GM19035 (cell line): ENCODE data around the gene PVRIG.
A peak's percentile ranks its signal among the peaks of the same experiment; 100 is the strongest.
"Not testable (repeated sequence)": the region's sequence is repeated elsewhere in the genome, so short reads cannot be mapped to it uniquely, and the experiment has no call there.

Experiments used
- ATAC-seq: cut with Tn5 transposase; IDR thresholded peaks from one replicate; pipeline ENCODE4 v1.9.1; 2021; ENCODE audit not compliant: unreplicated experiment

Gene PVRIG

DNA sequence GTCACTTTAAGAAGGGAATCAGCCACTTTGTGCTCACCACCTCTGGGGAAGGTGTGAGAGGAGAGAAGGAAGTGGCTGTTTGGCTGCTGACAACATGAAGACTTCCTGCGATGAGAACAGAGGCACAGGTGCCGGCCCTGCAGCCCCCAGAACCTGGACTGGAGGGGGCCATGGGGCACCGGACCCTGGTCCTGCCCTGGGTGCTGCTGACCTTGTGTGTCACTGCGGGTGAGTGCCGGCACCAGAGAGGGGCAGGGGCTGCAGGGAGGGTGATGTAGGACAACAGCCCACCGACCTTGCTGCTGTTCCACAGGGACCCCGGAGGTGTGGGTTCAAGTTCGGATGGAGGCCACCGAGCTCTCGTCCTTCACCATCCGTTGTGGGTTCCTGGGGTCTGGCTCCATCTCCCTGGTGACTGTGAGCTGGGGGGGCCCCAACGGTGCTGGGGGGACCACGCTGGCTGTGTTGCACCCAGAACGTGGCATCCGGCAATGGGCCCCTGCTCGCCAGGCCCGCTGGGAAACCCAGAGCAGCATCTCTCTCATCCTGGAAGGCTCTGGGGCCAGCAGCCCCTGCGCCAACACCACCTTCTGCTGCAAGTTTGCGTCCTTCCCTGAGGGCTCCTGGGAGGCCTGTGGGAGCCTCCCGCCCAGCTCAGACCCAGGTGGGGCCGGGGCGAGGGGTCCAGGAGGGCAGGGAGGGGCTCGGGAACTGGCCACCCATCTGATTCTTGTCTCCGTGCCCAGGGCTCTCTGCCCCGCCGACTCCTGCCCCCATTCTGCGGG is at the start of gene PVRIG:
Gene PVRIG, plus strand, starts transcription at position 149 of the 785 bp plus-strand sequence. Its CDS starts 22 bp downstream, at position 171.
- ATAC-seq: not testable (repeated sequence)

DNA sequence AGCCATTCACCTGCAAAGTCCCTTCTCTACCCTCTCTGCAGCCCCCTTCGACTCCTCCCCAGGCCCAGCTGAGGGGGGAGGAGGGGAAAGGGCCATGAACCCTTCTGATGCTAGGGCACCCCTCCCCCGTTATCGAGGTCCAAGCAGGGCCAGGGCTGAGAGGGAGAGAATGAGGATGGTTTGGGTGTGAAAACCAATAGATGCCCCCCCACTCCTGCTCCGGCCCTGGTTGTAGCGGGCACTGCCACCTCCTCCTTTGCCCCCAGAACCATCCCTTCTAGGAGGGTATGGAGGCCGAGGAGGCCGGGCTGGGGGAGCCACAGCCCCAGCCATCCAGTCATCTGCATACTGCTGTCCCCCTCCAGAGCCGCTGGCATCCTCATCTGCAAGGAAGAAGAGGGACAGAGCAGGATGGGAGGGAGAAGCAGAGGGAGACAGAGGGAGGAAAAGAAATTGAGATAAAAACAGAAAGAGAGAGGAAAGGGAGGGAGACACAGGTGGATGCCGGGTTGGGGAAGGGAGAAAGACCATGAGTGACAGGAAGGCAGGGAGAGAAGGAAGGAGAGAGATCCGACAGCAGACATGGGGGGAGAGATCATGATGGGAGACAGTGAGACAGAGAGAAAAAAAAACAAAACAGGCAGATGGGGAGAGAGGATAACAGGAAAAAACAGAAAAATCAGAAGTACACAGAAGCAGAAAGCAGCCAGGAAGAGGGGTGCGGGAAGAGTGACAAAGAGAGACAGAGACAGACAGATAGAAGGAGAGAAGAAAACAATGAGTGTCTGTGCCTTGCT is 49.5 kb upstream of the PVRIG start:
- no peak for ATAC-seq

DNA sequence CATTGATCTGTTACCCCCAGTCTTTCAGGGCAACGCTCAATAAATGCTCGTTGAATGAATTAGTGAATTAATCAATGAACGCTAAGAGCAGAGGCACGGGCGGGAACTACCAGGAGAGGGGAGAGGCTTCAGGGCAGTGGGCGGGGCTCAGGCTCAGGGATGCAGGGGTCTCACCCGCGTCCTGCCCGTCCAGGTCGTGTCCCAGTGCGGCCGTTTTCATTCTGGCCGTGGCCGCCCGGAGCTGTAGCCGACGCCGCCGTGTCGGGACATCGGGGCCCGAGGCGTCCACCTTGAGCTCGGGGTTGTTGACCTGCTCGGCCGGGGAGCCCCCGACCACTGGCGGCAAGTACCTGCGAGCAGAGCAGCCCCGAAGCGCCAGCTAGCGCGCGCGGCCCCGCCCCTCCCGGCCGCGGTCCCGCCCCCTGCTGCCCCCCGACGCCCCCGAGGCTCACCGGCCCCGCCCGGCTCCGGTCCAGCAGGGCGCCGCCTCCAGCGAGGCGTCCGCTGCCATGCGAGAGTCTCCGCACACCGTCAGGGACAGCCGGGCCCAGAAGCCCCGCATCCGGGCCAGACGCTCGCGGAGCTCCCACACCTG is 48.6 kb upstream of the PVRIG start:
- ATAC-seq: no peak

DNA sequence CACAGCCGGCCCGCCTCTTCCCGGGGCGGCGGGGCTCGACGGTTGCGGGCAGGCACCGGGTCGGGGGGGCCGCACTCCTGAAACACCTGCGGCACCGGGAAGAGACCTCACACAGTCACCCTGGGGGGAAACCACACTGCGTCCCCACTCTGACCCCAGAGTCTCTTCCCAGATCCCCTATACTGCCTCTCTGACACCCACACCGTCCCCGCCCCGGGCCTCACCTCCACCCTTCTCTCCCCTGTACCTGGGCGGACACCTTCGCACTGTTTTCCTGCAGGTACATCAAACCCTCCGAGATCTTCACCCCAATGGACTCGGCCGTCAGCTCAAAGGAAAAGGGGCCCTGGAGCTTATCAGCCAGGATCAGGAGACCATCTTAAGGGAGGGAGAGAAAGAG is 47.9 kb upstream of the PVRIG start:
- ATAC-seq: no peak

DNA sequence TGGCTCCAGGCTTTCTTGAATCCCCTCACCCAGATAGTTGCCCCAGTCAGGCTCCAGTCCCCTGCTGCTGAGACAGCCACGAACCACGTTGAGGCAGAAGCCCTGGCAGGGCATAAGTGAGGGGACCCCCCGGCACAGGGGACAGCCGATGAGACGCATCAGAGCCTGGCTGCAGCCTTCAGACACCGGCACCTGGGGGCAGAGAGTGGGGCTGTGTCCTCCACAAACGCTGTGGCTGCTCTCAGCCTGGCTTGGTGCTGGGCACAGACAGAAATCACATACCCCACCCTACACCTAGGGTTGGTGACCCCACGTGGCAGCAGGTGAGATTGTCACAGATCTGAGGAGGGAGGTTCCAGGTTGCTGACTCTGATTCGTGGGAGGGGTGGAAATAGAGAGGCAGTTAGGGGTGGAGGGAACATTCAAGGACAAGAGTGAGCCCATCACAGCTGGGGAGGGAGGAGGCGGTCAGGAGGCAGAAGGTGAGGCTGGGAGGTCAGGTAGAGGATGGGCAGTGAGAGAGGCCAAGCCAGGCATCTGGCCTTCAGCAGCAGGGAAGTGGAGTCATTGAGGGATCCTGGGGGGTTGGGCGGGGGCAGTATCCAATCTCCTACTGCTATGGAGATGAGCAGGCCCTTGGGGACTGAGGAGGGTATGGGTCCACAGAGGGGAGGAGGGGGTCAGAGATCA is 45.8 kb upstream of the PVRIG start:
- no peak for ATAC-seq

DNA sequence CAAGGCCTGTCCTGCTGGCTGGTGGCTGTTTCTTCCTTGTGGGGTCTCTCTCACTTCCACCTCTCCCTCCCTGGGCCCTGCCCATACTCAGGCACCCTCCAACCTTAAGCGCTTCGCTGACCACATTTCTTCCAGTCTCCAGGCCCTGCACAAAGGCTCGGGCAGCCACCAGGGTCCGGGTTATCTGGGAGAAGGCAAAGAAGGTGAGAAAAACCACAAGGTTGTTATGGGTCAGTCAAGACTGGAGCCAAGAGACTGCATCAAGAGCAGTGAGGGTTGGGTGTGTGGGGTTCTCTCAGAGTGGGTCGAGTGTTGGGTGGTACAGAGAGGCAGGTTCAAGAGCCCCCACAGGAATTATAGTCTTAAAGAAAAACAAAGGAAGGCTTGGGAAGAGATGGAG is 45.2 kb upstream of the PVRIG start:
- ATAC-seq: no peak

DNA sequence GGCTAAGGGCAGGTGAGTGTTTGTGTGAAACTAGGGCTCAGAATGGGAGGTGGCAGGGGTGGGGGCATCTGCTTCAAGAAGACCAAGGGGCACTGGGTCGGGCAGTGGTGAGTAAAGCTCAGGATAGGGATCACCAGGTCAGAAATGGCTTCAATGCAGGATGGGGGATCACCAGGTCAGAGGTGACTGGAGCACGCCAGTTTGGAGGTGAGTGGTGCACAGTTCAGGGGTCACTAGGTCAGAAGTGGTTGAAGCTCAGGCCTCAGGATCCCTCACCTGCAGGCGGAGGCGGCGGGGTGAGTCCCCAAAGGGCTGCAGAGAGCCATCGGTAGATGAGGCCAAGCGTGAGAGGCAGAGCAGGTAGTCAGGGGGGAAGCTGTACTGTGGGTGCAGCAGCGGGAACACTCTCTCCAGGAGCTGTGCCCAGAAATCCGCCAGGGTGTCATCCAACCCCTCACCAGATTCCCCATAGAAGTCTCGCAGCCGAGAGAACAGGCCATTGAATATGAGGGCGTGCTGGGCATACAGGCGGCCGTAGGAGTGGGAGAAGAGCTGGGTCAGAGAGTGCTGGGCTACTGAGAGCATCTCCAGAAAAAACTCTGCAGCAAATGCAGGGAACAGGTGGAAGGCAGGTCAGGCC is 44.3 kb upstream of the PVRIG start:
- no peak for ATAC-seq

DNA sequence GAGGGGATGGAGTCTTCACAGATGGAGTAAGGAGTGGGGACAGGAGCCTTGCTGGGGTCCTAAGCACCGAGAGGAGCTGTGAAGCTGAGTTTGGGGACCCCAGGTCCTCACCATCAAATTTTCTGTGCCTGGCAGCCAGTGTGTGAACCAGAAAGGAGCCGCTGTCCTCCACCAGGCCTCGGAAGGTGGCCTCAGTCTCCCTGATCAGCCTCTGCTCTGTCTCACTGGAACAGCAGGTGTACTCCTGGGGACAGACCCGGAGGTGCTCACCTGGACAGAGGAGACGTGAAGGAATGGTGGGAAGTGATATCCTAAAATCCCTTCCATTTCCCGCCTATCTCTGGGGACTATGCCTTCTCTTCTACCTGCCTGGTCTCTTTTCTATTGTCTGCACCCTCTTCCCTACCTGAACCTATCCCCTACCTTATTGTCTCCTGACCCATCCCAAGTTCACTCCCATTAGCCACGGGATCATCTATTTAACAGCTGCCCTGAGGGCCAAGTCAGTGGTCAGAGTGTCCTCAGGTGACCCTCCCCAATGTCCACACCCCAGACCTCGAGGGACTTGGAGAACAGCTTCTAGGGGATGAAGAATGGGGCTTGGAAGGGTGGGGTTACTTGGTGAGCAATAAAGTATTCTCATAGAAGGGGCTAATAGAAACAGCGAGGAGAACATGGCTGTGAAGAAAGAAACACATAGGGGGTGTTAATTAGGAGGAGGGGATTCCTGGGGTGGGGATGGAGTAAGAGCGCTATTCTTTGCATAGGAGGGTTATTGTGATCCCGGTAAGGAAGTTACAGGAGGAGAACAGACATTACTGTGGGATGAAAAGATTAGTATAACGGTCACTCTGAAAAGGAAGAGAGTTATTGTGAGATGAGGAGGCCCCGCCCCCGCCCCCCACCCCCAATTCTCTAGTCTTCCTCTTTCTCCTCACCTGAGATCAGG is 43.4 kb upstream of the PVRIG start:
- ATAC-seq: no peak

DNA sequence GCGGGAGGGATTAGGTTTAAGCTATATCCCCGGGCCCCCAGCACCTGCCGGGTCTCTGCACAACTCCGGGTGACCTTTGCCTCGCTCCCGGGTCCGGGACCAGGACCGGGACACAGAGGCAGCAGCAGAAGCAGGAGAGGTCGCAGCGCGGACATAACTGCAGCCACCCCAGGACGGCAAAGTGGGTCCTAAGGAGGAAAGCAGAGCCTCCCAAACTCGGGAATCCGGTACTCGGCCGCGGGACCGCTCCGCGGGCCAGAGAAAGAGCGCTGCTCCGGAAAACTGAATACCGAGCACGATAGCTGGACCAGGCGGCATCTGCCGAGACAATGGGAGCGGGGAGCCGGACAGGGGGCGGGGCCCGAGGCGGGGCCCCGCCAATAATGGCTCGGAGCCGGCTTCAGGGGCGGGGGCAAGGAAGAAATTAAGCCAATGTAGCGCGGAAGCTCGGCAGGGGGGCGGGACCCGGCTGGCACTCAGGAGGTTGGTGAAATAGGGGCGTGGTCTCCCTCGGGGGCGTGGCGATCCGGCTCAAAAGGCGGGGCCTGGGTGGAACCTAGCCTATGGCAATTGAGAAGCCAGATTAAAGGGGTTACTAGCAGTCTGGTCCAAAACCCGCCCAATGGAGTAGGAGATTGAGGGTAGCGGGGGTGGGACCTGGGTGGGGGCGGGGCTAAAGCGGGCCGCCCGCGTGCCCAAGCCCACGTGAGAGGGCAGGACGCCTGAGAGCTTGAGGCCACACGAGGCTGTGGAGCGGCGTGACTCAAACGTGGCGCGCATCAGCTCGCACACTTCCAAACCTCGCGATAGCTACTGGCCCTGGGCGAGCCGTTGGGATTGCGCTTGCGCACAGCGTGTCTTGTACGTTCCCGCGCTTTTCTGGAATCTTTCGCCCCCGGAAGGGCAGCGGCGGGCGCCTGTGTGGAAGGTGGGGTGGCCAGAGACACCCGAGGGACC is 42.4 kb upstream of the PVRIG start, which contains the start of the genes GPC2 and STAG3:
Gene GPC2, minus strand, starts transcription at position 337 of the 957 bp plus-strand sequence. Its CDS starts 182 bp downstream, at position 155.
Gene STAG3, plus strand, starts transcription at position 874 of the 957 bp plus-strand sequence. CDS start 2,639 bp downstream, outside the sequence.
- ATAC-seq: peak; percentile 95

DNA sequence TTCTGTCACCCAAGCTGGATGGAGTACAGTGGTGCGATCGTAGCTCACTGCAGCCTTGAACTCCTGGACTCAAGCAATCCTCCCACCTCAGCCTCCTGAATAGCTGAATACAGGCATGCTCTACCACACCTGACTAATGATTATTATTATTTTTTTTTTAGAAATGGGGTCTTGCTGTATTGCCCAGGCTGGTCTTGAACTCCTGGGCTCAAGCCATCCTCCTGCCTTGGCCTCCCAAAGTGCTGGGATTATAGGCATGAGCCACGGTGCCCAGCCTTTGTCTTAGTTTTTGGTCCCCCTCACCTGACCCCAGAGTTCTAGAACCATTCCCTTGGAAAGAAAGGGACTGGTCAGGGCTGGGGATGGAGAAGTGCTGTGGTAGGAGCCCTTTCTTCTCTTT is 39.7 kb upstream of the PVRIG start:
- ATAC-seq: not testable (repeated sequence)

DNA sequence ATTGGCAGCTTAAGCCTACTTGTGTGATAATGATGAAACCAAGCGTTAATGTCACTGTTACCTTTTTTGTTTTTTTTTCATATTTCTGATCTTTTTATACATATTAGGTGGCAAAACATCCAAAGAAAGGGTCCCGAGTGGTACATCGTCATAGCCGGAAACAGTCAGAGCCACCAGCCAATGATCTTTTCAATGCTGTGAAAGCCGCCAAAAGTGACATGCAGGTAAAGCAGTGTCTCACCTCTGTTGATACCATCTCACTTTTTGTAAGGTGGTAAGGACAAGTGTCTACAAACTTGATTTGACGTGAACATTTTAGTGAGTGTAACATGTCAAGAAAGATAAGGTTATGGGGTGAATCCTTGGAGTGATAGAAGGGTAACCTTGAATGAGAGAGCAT is 37.1 kb upstream of the PVRIG start:
- ATAC-seq: not testable (repeated sequence)

DNA sequence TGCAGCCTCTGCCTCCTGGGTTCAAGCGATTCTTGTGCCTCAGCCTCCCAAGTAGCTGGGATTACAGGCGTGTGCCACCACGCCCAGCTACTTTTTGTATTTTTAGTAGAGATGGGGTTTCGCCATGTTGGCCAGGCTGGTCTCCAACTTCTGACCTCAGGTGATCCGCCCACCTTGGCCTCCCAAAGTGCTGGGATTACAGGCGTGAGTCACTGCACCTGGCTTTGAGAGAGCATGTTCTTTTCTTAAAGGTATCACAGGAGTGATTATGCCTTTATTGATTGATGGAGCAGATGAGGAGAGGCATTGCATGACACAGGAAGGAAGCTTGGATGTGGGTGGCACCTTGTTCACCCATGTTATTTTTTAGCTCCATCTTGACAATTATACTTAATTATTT is 36.7 kb upstream of the PVRIG start:
- not testable (repeated sequence) for ATAC-seq

DNA sequence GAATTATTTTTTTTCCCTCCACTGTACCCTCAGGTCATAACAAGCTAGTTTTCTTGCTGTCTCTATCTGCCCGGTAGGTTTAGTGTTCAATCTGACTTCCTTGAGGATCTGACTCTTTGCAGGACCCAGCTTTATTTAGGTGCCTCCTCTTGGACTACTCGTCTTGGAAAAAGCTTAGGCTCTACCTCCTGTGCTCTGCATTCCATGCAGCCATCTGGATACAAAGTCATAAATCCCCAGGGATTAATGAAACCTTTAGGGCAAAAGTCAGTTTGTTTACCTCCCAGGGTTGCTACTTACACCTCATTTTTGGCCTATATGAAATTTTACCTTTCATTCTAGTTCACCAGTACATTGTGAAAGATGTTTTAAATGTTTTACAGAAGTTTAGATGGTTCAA is 34.0 kb upstream of the PVRIG start:
- ATAC-seq: no peak

DNA sequence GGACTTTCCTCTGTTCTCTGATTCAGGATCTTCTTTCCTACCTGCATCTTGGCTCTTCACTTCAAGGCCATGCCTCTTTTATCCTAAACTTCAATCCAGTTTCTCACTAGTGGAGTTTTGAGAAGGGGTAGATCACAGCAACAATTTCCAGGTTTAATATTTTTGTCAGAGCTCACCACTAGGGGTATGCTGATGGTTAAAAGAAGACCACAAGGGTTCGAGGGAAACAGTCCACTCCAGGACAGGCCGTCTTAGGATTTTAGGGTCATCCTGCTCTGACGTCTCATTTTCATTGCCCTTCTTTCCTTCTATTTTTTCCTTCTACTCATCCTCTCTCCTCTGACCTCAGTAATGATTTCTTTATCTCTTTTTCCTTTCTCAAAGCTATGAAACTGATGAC is 30.7 kb upstream of the PVRIG start:
- ATAC-seq: no peak

DNA sequence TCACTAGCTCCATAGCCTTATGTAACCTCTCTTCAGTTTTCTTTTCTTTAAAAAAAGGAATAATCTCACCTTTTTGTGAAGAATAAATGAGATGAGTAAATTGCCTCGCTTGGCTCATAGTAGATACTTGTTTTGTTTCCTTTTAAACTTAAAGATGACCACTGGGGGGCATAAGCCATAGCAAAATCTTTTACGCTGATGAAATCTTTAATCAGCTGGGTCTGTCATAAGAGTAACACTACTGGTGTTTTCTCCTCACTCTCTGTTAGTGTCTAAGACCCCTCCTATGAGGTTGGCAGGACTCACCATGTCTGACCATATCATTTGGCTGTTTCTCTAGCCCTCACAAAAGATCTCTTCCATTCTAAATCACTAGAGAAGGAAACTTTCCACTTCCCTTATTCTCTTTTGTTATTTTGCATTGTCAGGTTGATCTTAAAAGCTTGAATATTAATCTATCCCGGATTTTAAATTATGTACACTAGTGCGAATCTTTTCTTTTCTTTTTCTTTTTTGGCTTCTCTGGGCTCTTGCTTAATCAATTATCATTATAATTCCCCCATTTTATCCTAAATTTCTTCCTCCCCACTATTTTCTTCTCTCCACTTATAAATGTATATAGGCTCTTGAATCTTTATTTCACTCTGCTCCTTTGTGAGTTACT is 29.6 kb upstream of the PVRIG start:
- ATAC-seq: no peak

DNA sequence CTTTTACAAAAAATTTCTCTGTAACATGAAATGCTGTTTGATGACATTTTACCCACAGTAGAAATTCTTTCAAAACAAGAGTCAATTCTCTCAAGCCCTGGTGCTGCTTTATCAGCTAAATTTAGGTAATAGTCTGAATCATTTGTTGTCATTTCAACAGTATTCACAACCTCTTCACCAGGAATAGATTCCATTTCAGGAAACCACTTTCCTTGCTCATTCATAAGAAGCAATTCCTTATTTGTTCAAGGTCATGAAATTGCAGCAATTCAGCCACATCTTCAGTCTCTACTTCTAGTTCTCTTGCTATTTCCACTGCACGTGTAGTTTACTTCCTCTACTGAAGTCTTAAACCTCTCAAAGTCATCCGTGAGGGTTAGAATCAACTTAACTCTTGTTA is 28.0 kb upstream of the PVRIG start:
- ATAC-seq: no peak

DNA sequence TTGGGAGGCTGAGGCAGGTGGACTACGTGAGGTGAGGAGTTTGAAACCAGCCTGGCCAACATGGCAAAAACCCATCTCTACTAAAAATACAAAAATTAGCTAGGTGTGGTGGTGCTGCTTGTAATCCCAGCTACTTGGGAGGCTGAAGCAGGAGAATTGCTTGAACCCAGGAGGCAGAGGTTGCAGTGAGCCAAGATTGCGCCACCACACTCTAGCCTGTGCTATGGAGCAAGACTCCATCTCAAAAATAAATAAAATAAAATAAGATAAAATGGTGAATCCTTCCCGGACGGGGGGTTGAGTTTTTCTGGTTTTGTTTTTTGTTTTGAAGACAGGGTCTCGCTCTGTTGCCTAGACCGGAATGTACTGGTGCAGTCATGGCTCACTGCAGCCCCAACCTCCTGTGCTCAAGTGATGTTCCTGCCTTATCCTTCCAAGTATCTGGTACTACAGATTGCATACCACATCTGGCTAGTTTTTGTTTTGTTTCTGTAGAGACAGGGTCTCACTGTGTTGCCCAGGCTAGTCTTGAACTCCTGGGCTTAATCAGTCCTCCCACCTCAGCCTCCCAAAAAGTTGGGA is 27.4 kb upstream of the PVRIG start:
- not testable (repeated sequence) for ATAC-seq
